Mesothelial cell of epicardium (in vitro differentiated cells): ENCODE results near the gene CARD9. TPM values are rescaled to one million over a fixed set of nuclear protein-coding genes. Genes with fewer than 3 reads are reported as not detected.

Source experiments
- DNase-seq, 2 experiments: peaks; one replicate each; pipeline ENCODE4 v3.0.0; 2021; ENCODE audit warnings: low spot score in 2 of 2; ENCODE audit not compliant: unreplicated experiment in 2 of 2
- H3K27ac Mint-ChIP-seq: 2 replicates; pipeline ENCODE4 v1.8.0; 2021; ENCODE audit warnings: mixed read lengths
- H3K27me3 Mint-ChIP-seq: 2 replicates; pipeline ENCODE4 v1.8.0; 2021; ENCODE audit warnings: low read depth, mixed read lengths
- H3K36me3 Mint-ChIP-seq: 2 replicates; pipeline ENCODE4 v1.8.0; 2021; ENCODE audit warnings: mixed read lengths
- H3K4me1 Mint-ChIP-seq: 2 replicates; pipeline ENCODE4 v1.8.0; 2021; ENCODE audit warnings: mixed read lengths
- H3K4me3 Mint-ChIP-seq: 2 replicates; pipeline ENCODE4 v1.8.0; 2021; ENCODE audit warnings: mild to moderate bottlenecking, moderate library complexity, mixed read lengths
- H3K9me3 Mint-ChIP-seq: 2 replicates; pipeline ENCODE4 v1.8.0; 2021; ENCODE audit warnings: mixed read lengths
- CTCF ChIP-seq: fragments of 200-600 bp; sonication (generic); IDR thresholded peaks from one replicate; pipeline ENCODE4 v1.5.0; 2021; ENCODE audit warnings: antibody characterized with exemption; ENCODE audit not compliant: unreplicated experiment
- total RNA-seq: library from RNA; stranded (reverse); gene quantifications from 3 replicates; pipeline ENCODE4 v1.2.1, GENCODE V29; 2021

Gene CARD9
- total RNA-seq, 1 donor from 2014 or later: 4.9 TPM

- Mint-ChIP-seq H3K4me3 (no peak overlapping the region), H3K27ac (no peak overlapping the region), H3K36me3 (peaks cover 4% of the 10 kb centered on the region), H3K9me3 (no peaks in the 10 kb centered on the region), H3K27me3 (no peaks in the 10 kb centered on the region), H3K4me1 (peaks cover 2% of the 10 kb centered on the region)
- no peak for DNase-seq
- TF ChIP-seq CTCF: no peak
Measured at GRCh38 chr9:136335296-136336155, 37.9 kb downstream of the CARD9 start.

GRCh38 chr9:136334541-136334940 is 38.9 kb downstream of the CARD9 start:
- H3K36me3 Mint-ChIP-seq: peaks cover 2% of the 10 kb centered on the region
- no peak overlapping the region for H3K27ac Mint-ChIP-seq
- no peaks in the 10 kb centered on the region for H3K27me3 Mint-ChIP-seq
- TF ChIP-seq CTCF: no peak
- H3K9me3 Mint-ChIP-seq: no peaks in the 10 kb centered on the region
- H3K4me3 Mint-ChIP-seq: no peak overlapping the region
- H3K4me1 Mint-ChIP-seq: peaks cover 4% of the 10 kb centered on the region
- no peak for DNase-seq

- Mint-ChIP-seq H3K4me1 (peaks cover 14% of the 10 kb centered on the region), H3K36me3 (no peaks in the 10 kb centered on the region), H3K27ac (no peak overlapping the region), H3K4me3 (no peak overlapping the region), H3K27me3 (no peaks in the 10 kb centered on the region), H3K9me3 (no peaks in the 10 kb centered on the region)
- no peak for DNase-seq
- no peak for TF ChIP-seq CTCF
Measured at GRCh38 chr9:136333486-136333885, 40.0 kb downstream of the CARD9 start.

GRCh38 chr9:136333045-136333444 is 40.4 kb downstream of the CARD9 start:
- Mint-ChIP-seq H3K4me1 (peaks cover 15% of the 10 kb centered on the region), H3K9me3 (no peaks in the 10 kb centered on the region), H3K36me3 (no peaks in the 10 kb centered on the region), H3K4me3 (no peak overlapping the region), H3K27ac (no peak overlapping the region), H3K27me3 (no peaks in the 10 kb centered on the region)
- no peak for TF ChIP-seq CTCF
- DNase-seq: no peak

GRCh38 chr9:136332482-136332983 is 40.9 kb downstream of the CARD9 start:
- Mint-ChIP-seq H3K9me3 (no peaks in the 10 kb centered on the region), H3K27ac (no peak overlapping the region), H3K4me1 (peaks cover 15% of the 10 kb centered on the region), H3K27me3 (no peaks in the 10 kb centered on the region), H3K4me3 (no peak overlapping the region), H3K36me3 (no peaks in the 10 kb centered on the region)
- no peak for DNase-seq
- no peak for TF ChIP-seq CTCF
